Measurements from ENCODE around the gene COPS7A. TPM values are rescaled to one million over a fixed set of nuclear protein-coding genes. Genes with fewer than 3 reads are reported as not detected.

Gene COPS7A
- total RNA-seq, 1 experiment from 2014 or later: 88.7 TPM

- H2AFZ ChIP-seq: no peak overlapping the region
- peaks cover 19% of the 10 kb centered on the region for H4K20me1 ChIP-seq (ENCODE audit: insufficient read depth)
- no TSS peak for BruUV-seq (replicated peaks)
- peaks cover 25% of the 10 kb centered on the region for H3K79me2 ChIP-seq (ENCODE audit: low read depth)
- H3K9me3 ChIP-seq (ENCODE audit: insufficient read depth, low read depth): no peaks in the 10 kb centered on the region
- no peaks in the 10 kb centered on the region for H3K27me3 ChIP-seq (ENCODE audit: insufficient read depth, low read depth)
- H3K9me2 ChIP-seq (ENCODE audit: insufficient read depth): no peaks in the 10 kb centered on the region
- no peak for TF ChIP-seq CTCF (conservative IDR thresholded peaks at IDR 0.05)
- TF ChIP-seq EZH2 (IDR thresholded peaks at IDR 0.05; ENCODE audit: low read depth): no peak
- ChIA-PET CTCF (interaction anchor here (1.8 kb wide), 1 partner anchor 19 kb away, joined by 5 read pairs; the partner anchor contains the start of gene MLF2), POLR2A (ENCODE audit: unreplicated experiment) (interaction anchor here (0.6 to 0.8 kb wide), 3 partner anchors 19 to 336 kb away, joined by 3 to 5 read pairs (median 3); partner anchors contain the start of gene MLF2)
- no peaks in the 10 kb centered on the region for H3K36me3 ChIP-seq (ENCODE audit: low read depth)
- no peak overlapping the region for H3K4me2 ChIP-seq
- H3K4me3 ChIP-seq: no peak overlapping the region
- H3K4me1 ChIP-seq (replicated peaks; ENCODE audit: insufficient read depth): peaks cover 14% of the 10 kb centered on the region
- intact Hi-C loops (cut with micrococcal nuclease; ENCODE audit: unreplicated experiment): no loop called here
- no peak for DNase-seq
- H3F3A ChIP-seq (ENCODE audit: insufficient read depth, low read depth): peaks cover 27% of the 10 kb centered on the region
- H3K27ac ChIP-seq: no peak overlapping the region
These were observed 47.9 kb downstream of the COPS7A start for GRCh38 chr12:6771509-6772330.

DNA sequence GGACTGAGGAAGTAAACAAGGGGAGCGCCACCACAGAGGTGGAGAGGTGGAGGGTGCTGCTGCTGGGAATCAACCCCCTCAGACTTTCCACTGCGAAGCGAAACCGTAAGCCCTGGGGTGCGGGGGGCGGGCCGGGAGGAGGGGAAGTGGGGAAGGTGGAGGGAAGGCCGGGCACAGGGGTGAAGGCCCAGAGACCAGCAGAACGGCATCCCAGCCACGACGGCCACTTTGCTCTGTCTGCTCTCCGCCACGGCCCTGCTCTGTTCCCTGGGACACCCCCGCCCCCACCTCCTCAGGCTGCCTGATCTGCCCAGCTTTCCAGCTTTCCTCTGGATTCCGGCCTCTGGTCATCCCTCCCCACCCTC, 48.5 kb downstream of the COPS7A start, which contains the start of gene LAG3:
Gene LAG3 (plus strand): TSS at position 190 of the 365 bp plus-strand sequence. CDS start 333 bp downstream, outside the sequence.
- no peaks in the 10 kb centered on the region for H3K27me3 ChIP-seq (ENCODE audit: insufficient read depth, low read depth)
- no peak within 1 kb of the TSS for H3K4me3 ChIP-seq
- H3K79me2 ChIP-seq (ENCODE audit: low read depth): peaks cover 21% of the 10 kb centered on the region
- no peaks in the 10 kb centered on the region for H3K9me2 ChIP-seq (ENCODE audit: insufficient read depth)
- peaks cover 27% of the 10 kb centered on the region for H3F3A ChIP-seq (ENCODE audit: insufficient read depth, low read depth)
- peaks cover 14% of the 10 kb centered on the region for H3K4me1 ChIP-seq (replicated peaks; ENCODE audit: insufficient read depth)
- peaks cover 19% of the 10 kb centered on the region for H4K20me1 ChIP-seq (ENCODE audit: insufficient read depth)
- intact Hi-C loops (cut with micrococcal nuclease; ENCODE audit: unreplicated experiment): no loop called here
- no peaks in the 10 kb centered on the region for H3K36me3 ChIP-seq (ENCODE audit: low read depth)
- H3K4me2 ChIP-seq: no peak within 1 kb of the TSS
- TF ChIP-seq CTCF (conservative IDR thresholded peaks at IDR 0.05): no peak
- TF ChIP-seq EZH2 (IDR thresholded peaks at IDR 0.05; ENCODE audit: low read depth): no peak
- H2AFZ ChIP-seq: no peak within 1 kb of the TSS
- CTCF ChIA-PET: interaction anchor here (1.8 kb wide), 1 partner anchor 20 kb away, joined by 5 read pairs; the partner anchor contains the start of gene MLF2
- no peaks in the 10 kb centered on the region for H3K9me3 ChIP-seq (ENCODE audit: insufficient read depth, low read depth)
- no peak for DNase-seq
- POLR2A ChIA-PET (ENCODE audit: unreplicated experiment): no interaction called here
- BruUV-seq (replicated peaks): no TSS peak
- H3K27ac ChIP-seq: no peak within 1 kb of the TSS

- H3F3A ChIP-seq (ENCODE audit: insufficient read depth, low read depth): peaks cover 27% of the 10 kb centered on the region
- H3K36me3 ChIP-seq (ENCODE audit: low read depth): no peaks in the 10 kb centered on the region
- no peak for TF ChIP-seq CTCF (conservative IDR thresholded peaks at IDR 0.05)
- TF ChIP-seq EZH2 (IDR thresholded peaks at IDR 0.05; ENCODE audit: low read depth): no peak
- H3K27me3 ChIP-seq (ENCODE audit: insufficient read depth, low read depth): no peaks in the 10 kb centered on the region
- no peak overlapping the region for H3K4me2 ChIP-seq
- H3K9me2 ChIP-seq (ENCODE audit: insufficient read depth): no peaks in the 10 kb centered on the region
- no peak overlapping the region for H2AFZ ChIP-seq
- H3K4me3 ChIP-seq: no peak overlapping the region
- H4K20me1 ChIP-seq (ENCODE audit: insufficient read depth): peaks cover 15% of the 10 kb centered on the region
- ChIA-PET CTCF (no interaction called here), POLR2A (ENCODE audit: unreplicated experiment) (interaction anchor here (0.6 kb wide), 1 partner anchor 36 kb away, joined by 25 read pairs; no protein-coding TSS in a partner anchor)
- intact Hi-C loops (cut with micrococcal nuclease; ENCODE audit: unreplicated experiment): no loop called here
- H3K9me3 ChIP-seq (ENCODE audit: insufficient read depth, low read depth): no peaks in the 10 kb centered on the region
- BruUV-seq (replicated peaks): no TSS peak
- no peak for DNase-seq
- H3K27ac ChIP-seq: no peak overlapping the region
- peaks cover 15% of the 10 kb centered on the region for H3K79me2 ChIP-seq (ENCODE audit: low read depth)
- peaks cover 10% of the 10 kb centered on the region for H3K4me1 ChIP-seq (replicated peaks; ENCODE audit: insufficient read depth)
These were observed 49.1 kb downstream of the COPS7A start for GRCh38 chr12:6772726-6773589.
